NCI-H82 treated with DMSO at 0.1 percent for 48 hours (cell line): Measurements from ENCODE around the gene SSNA1.

ENCODE experiments used
- DNase-seq: peaks from one replicate; lab custom pipeline; 2025; ENCODE audit not compliant: unreplicated experiment; lab: John Stamatoyannopoulos, UW

SSNA1 gene

GRCh38 chr9:137152844-137153405, 35.6 kb upstream of the SSNA1 start:
- no peak for DNase-seq

GRCh38 chr9:137156567-137157375, 31.7 kb upstream of the SSNA1 start:
- DNase-seq: no peak

- no peak for DNase-seq
Measured at GRCh38 chr9:137157618-137158415, 30.7 kb upstream of the SSNA1 start.

- no peak for DNase-seq
Measured at GRCh38 chr9:137158625-137159024, 29.9 kb upstream of the SSNA1 start.

- no peak for DNase-seq
Measured at GRCh38 chr9:137159105-137160053, 29.1 kb upstream of the SSNA1 start.

GRCh38 chr9:137160054-137160425, 28.4 kb upstream of the SSNA1 start:
- DNase-seq: no peak

- DNase-seq: no peak
Measured at GRCh38 chr9:137160716-137161557, 27.5 kb upstream of the SSNA1 start.

GRCh38 chr9:137161558-137162486, 26.7 kb upstream of the SSNA1 start:
- no peak for DNase-seq

- no peak for DNase-seq
Measured at GRCh38 chr9:137162505-137163364, 25.7 kb upstream of the SSNA1 start.

GRCh38 chr9:137163365-137163715, 25.1 kb upstream of the SSNA1 start:
- no peak for DNase-seq

GRCh38 chr9:137163805-137164204, 24.7 kb upstream of the SSNA1 start:
- no peak for DNase-seq

GRCh38 chr9:137164370-137165249, 23.9 kb upstream of the SSNA1 start:
- DNase-seq: no peak

GRCh38 chr9:137165250-137165836, 23.1 kb upstream of the SSNA1 start:
- no peak for DNase-seq

GRCh38 chr9:137166380-137167229, 21.9 kb upstream of the SSNA1 start:
- no peak for DNase-seq

- no peak for DNase-seq
Measured at GRCh38 chr9:137167277-137167746, 21.2 kb upstream of the SSNA1 start.
